Neuronal stem cell (in vitro differentiated cells): ENCODE measurements around the gene IRGC.

ENCODE experiments used
- DNase-seq: peaks from one replicate; pipeline ENCODE4 v3.0.0-alpha.2; 2013; ENCODE audit warnings: low spot score
- H2AFZ ChIP-seq: one replicate; pipeline ENCODE4 v1.6.1; 2013; ENCODE audit warnings: mild to moderate bottlenecking, low read length, inconsistent platforms
- H2AK5ac ChIP-seq: 2 replicates; pipeline ENCODE4 v1.6.1; 2013; ENCODE audit warnings: low read depth, mild to moderate bottlenecking, inconsistent platforms, low read length, moderate library complexity, mixed read lengths
- H2BK120ac ChIP-seq: 2 replicates; pipeline ENCODE4 v1.6.1; 2013; ENCODE audit warnings: low read depth, mild to moderate bottlenecking, inconsistent platforms, low read length, moderate library complexity, mixed read lengths
- H2BK12ac ChIP-seq: one replicate; pipeline ENCODE4 v1.6.1; 2013; ENCODE audit warnings: low read length, inconsistent platforms
- H2BK15ac ChIP-seq: 2 replicates; pipeline ENCODE4 v1.6.1; 2013; ENCODE audit warnings: mild to moderate bottlenecking, low read length, inconsistent platforms, mixed read lengths
- H2BK5ac ChIP-seq: one replicate; pipeline ENCODE4 v1.6.1; 2013; ENCODE audit warnings: inconsistent platforms, mild to moderate bottlenecking, low read length, moderate library complexity
- H3K14ac ChIP-seq: one replicate; pipeline ENCODE4 v1.6.1; 2013; ENCODE audit warnings: low read length, inconsistent platforms
- H3K18ac ChIP-seq: 2 replicates; pipeline ENCODE4 v1.6.1; 2013; ENCODE audit warnings: low read length, inconsistent platforms
- H3K23ac ChIP-seq: 2 replicates; pipeline ENCODE4 v1.6.1; 2013; ENCODE audit warnings: low read depth, mild to moderate bottlenecking, mixed read lengths, low read length, inconsistent platforms; ENCODE audit not compliant: poor library complexity
- H3K27ac ChIP-seq: replicated peaks from 3 replicates; pipeline ENCODE4 v1.5.1; 2013; ENCODE audit warnings: low read length, inconsistent platforms
- H3K27me3 ChIP-seq, 3 experiments: 2 replicates each; pipeline ENCODE4 v1.6.1; 2013; ENCODE audit warnings: low read length in 3 of 3, mild to moderate bottlenecking in 2 of 3, inconsistent platforms in 1 of 3, low read depth in 1 of 3, mixed read lengths in 1 of 3, moderate library complexity in 1 of 3; ENCODE audit not compliant: control insufficient read depth in 3 of 3, insufficient read depth in 3 of 3
- H3K36me3 ChIP-seq, 2 donors: replicated peaks in 1 of 2; 2 replicates each; pipeline ENCODE4 v1.6.1; 2013; ENCODE audit warnings: low read length in 2 of 2; ENCODE audit not compliant: control insufficient read depth in 2 of 2, insufficient read depth in 2 of 2
- H3K4ac ChIP-seq: 2 replicates; pipeline ENCODE4 v1.6.1; 2013; ENCODE audit warnings: inconsistent platforms, mild to moderate bottlenecking, low read length, moderate library complexity
- H3K4me1 ChIP-seq, 2 donors: 1 replicate in 1 of 2; 2 replicates in 1 of 2; pipeline ENCODE4 v1.6.1; 2013; ENCODE audit warnings: low read length in 2 of 2, low read depth in 1 of 2; ENCODE audit not compliant: control insufficient read depth in 2 of 2, insufficient read depth in 1 of 2
- H3K4me2 ChIP-seq: one replicate; pipeline ENCODE4 v1.6.1; 2013; ENCODE audit warnings: mild to moderate bottlenecking, low read length, inconsistent platforms; ENCODE audit not compliant: insufficient read depth, poor library complexity, severe bottlenecking
- H3K4me3 ChIP-seq, 2 donors: 2 replicates each; pipeline ENCODE4 v1.5.1; 2013; ENCODE audit warnings: low read length in 2 of 2, mild to moderate bottlenecking in 2 of 2, inconsistent platforms in 1 of 2, moderate library complexity in 1 of 2
- H3K79me1 ChIP-seq: one replicate; pipeline ENCODE4 v1.6.1; 2013; ENCODE audit warnings: low read depth, mild to moderate bottlenecking, inconsistent platforms, low read length, moderate library complexity
- H3K9ac ChIP-seq: one replicate; pipeline ENCODE4 v1.6.1; 2013; ENCODE audit warnings: mild to moderate bottlenecking, low read depth, low read length, inconsistent platforms; ENCODE audit not compliant: poor library complexity
- H3K9me3 ChIP-seq, 2 donors: replicated peaks in 1 of 2; 2 replicates each; pipeline versions ENCODE3 to v1.6.1; 2013; ENCODE audit warnings: low read length in 2 of 2, mild to moderate bottlenecking in 2 of 2, inconsistent platforms in 1 of 2, low read depth in 1 of 2, mixed read lengths in 1 of 2, moderate library complexity in 1 of 2; ENCODE audit not compliant: control insufficient read depth in 2 of 2, insufficient read depth in 1 of 2
- H4K8ac ChIP-seq: one replicate; pipeline ENCODE4 v1.6.1; 2013; ENCODE audit warnings: low read depth, mild to moderate bottlenecking, inconsistent platforms, low read length, moderate library complexity
- H4K91ac ChIP-seq: one replicate; pipeline ENCODE4 v1.6.1; 2013; ENCODE audit warnings: low read length, low read depth, mild to moderate bottlenecking, inconsistent platforms; ENCODE audit not compliant: poor library complexity
- WGBS, 2 donors: extraction: QIAGEN DNeasy Blood & Tissue Kit; methylation state at CpG; one replicate each; pipeline ENCODE4 v1.1.7; 2013; ENCODE audit warnings: missing lambda C conversion rate in 2 of 2, mixed read lengths in 1 of 2; ENCODE audit not compliant: insufficient read length in 2 of 2, insufficient replicate concordance in 1 of 2; ENCODE audit errors: extremely low coverage in 2 of 2; 5-methylcytosine and 5-hydroxymethylcytosine counted together

IRGC gene

GRCh38 chr19:43690890-43691289, 25.0 kb upstream of the IRGC start:
- Histone ChIP-seq H3K27ac (no peak overlapping the region), H2AK5ac (no peak overlapping the region), H4K8ac (no peak overlapping the region), H3K14ac (no peak overlapping the region), H2BK120ac (no peak overlapping the region), H3K4ac (no peak overlapping the region), H3K4me3 (no peak overlapping the region), H2BK5ac (no peak overlapping the region), H3K9ac (no peak overlapping the region), H2AFZ (no peak overlapping the region), H3K36me3 (no peaks in the 10 kb centered on the region), H2BK15ac (no peak overlapping the region), H3K18ac (no peak overlapping the region), H3K27me3 (peaks cover 0 to 9% (median 0%) of the 10 kb centered on the region in 3 experiments), H3K4me1 (peaks cover 12 to 18% of the 10 kb centered on the region in 2 donors), H3K9me3 (peaks cover 4 to 10% of the 10 kb centered on the region in 2 donors), H3K23ac (no peak overlapping the region), H2BK12ac (no peak overlapping the region), H3K79me1 (no peaks in the 10 kb centered on the region), H3K4me2 (no peak overlapping the region), H4K91ac (no peak overlapping the region)
- no CpG with 5 or more reads among the region's 3 CpGs for WGBS, 2 donors
- DNase-seq = no peak

DNA sequence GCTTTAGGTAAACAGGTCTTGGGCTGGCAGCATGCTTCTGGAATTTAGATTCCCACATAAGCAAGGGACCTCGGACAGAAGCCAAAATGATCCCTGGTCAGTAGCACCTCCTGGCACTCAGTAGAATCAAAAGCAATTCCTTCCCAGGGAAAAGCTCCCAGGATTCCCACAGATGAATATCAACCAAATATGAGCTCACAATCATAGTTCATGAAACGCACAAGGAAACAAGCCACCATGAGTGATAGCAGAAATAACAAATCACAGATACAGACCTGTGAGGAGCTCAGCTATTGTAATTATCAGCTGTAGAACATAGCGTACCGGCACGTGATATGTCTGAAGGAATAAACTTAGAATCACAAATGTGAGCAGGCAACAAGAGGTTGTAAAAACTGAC, 24.1 kb upstream of the IRGC start:
- H3K36me3 ChIP-seq = no peaks in the 10 kb centered on the region
- H4K91ac ChIP-seq = no peak overlapping the region
- no peak overlapping the region for H3K4ac ChIP-seq
- H3K4me3 ChIP-seq = no peak overlapping the region
- H2AFZ ChIP-seq = no peak overlapping the region
- H3K14ac ChIP-seq = no peak overlapping the region
- no peak for DNase-seq
- H2BK5ac ChIP-seq = no peak overlapping the region
- no peak overlapping the region for H2BK120ac ChIP-seq
- H3K27me3 ChIP-seq = peaks cover 0 to 9% (median 0%) of the 10 kb centered on the region in 3 experiments
- H3K79me1 ChIP-seq = no peaks in the 10 kb centered on the region
- no CpG with 5 or more reads among the region's 5 CpGs for WGBS, 2 donors
- H2AK5ac ChIP-seq = no peak overlapping the region
- no peak overlapping the region for H3K18ac ChIP-seq
- H3K9ac ChIP-seq = no peak overlapping the region
- peaks cover 4 to 13% of the 10 kb centered on the region in 2 donors for H3K9me3 ChIP-seq
- H4K8ac ChIP-seq = no peak overlapping the region
- H3K4me1 ChIP-seq = peaks cover 12 to 13% of the 10 kb centered on the region in 2 donors
- H2BK12ac ChIP-seq = no peak overlapping the region
- no peak overlapping the region for H3K27ac ChIP-seq
- no peak overlapping the region for H2BK15ac ChIP-seq
- no peak overlapping the region for H3K23ac ChIP-seq
- H3K4me2 ChIP-seq = no peak overlapping the region

DNA sequence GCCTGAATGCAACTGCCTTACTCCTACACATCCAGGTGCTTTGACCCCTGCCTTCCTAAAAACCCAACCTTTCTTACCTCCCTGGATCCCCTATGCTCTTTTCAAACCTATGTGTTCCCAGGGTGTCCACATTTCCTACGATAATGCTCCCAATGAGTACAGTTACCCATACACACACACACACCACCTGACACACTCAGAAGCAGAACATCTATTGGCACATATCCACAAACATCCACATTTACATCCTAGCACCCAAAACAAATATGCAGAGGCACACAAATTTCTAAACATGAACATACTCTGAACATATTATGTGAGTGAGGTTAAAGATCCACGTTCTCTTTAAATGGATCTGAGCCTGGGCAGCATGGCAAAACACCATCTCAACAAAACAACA, 23.5 kb upstream of the IRGC start:
- H3K27ac ChIP-seq = no peak overlapping the region
- peaks cover 0 to 9% (median 0%) of the 10 kb centered on the region in 3 experiments for H3K27me3 ChIP-seq
- H3K4me1 ChIP-seq = peaks cover 6 to 9% of the 10 kb centered on the region in 2 donors
- H3K36me3 ChIP-seq = no peaks in the 10 kb centered on the region
- DNase-seq = no peak
- H4K91ac ChIP-seq = no peak overlapping the region
- H3K4me3 ChIP-seq = no peak overlapping the region
- no peak overlapping the region for H3K23ac ChIP-seq
- no peak overlapping the region for H2BK120ac ChIP-seq
- no peak overlapping the region for H2AFZ ChIP-seq
- H3K9ac ChIP-seq = no peak overlapping the region
- whole genome bisulfite sequencing, 2 donors = no CpG with 5 or more reads among the region's 2 CpGs
- no peak overlapping the region for H3K14ac ChIP-seq
- H4K8ac ChIP-seq = no peak overlapping the region
- H3K9me3 ChIP-seq = peaks cover 4 to 15% of the 10 kb centered on the region in 2 donors
- H3K4me2 ChIP-seq = no peak overlapping the region
- no peak overlapping the region for H2BK15ac ChIP-seq
- no peak overlapping the region for H3K4ac ChIP-seq
- H3K18ac ChIP-seq = no peak overlapping the region
- H2BK5ac ChIP-seq = no peak overlapping the region
- H3K79me1 ChIP-seq = no peaks in the 10 kb centered on the region
- H2AK5ac ChIP-seq = no peak overlapping the region
- no peak overlapping the region for H2BK12ac ChIP-seq

GRCh38 chr19:43692877-43693276, 23.0 kb upstream of the IRGC start:
- Histone ChIP-seq H2BK120ac (no peak overlapping the region), H3K79me1 (no peaks in the 10 kb centered on the region), H3K27ac (no peak overlapping the region), H2BK12ac (no peak overlapping the region), H3K36me3 (no peaks in the 10 kb centered on the region), H3K14ac (no peak overlapping the region), H4K91ac (no peak overlapping the region), H4K8ac (no peak overlapping the region), H2BK15ac (no peak overlapping the region), H3K23ac (no peak overlapping the region), H3K9me3 (peaks cover 4 to 15% of the 10 kb centered on the region in 2 donors), H3K18ac (no peak overlapping the region), H3K27me3 (peaks cover 0 to 9% (median 2%) of the 10 kb centered on the region in 3 experiments), H2BK5ac (no peak overlapping the region), H3K4ac (no peak overlapping the region), H3K4me3 (no peak overlapping the region), H2AK5ac (no peak overlapping the region), H3K9ac (no peak overlapping the region), H3K4me2 (no peak overlapping the region), H3K4me1 (peaks cover under 1 to 6% of the 10 kb centered on the region in 2 donors), H2AFZ (no peak overlapping the region)
- no peak for DNase-seq
- WGBS, 2 donors = no CpG with 5 or more reads among the region's 4 CpGs
